22Rv1 (cell line): ENCODE data around the gene DNM2.

Experiments
- H3K27ac ChIP-seq: fragments of 450-650 bp; 2 replicates; pipeline ENCODE4 v1.5.1; 2017
- CTCF ChIP-seq: fragments of 450-650 bp; IDR thresholded peaks from 2 replicates; pipeline ENCODE4 v1.5.1; 2017; ENCODE audit warnings: mild to moderate bottlenecking
- ZFX ChIP-seq: fragments of 450-650 bp; IDR thresholded peaks from 2 replicates; pipeline ENCODE4 v1.6.1; 2017; ENCODE audit warnings: antibody characterized with exemption, borderline replicate concordance

DNM2 gene

GRCh38 chr19:10758978-10759377 lies 41.1 kb downstream of the DNM2 start:
- no peak for TF ChIP-seq CTCF
- no peak for TF ChIP-seq ZFX
- no peak overlapping the region for H3K27ac ChIP-seq

GRCh38 chr19:10760273-10760944 lies 42.5 kb downstream of the DNM2 start:
- no peak overlapping the region for H3K27ac ChIP-seq
- TF ChIP-seq CTCF: no peak
- no peak for TF ChIP-seq ZFX

GRCh38 chr19:10761443-10762250 lies 43.8 kb downstream of the DNM2 start:
- no peak for TF ChIP-seq CTCF
- no peak for TF ChIP-seq ZFX
- no peak overlapping the region for H3K27ac ChIP-seq

GRCh38 chr19:10762656-10763055 lies 44.8 kb downstream of the DNM2 start:
- TF ChIP-seq ZFX: no peak
- TF ChIP-seq CTCF: no peak
- H3K27ac ChIP-seq: no peak overlapping the region

- no peak overlapping the region for H3K27ac ChIP-seq
Measured at GRCh38 chr19:10763411-10763810, 45.5 kb downstream of the DNM2 start.

GRCh38 chr19:10763828-10764339 lies 46.0 kb downstream of the DNM2 start:
- H3K27ac ChIP-seq: no peak overlapping the region
- TF ChIP-seq CTCF (no peak), ZFX (no peak)

More at GRCh38 chr19:10763411-10763810, 45.5 kb downstream of the DNM2 start:
- no peak for TF ChIP-seq CTCF
- no peak for TF ChIP-seq ZFX

- TF ChIP-seq CTCF: no peak
- TF ChIP-seq ZFX: no peak
- no peak overlapping the region for H3K27ac ChIP-seq
Measured at GRCh38 chr19:10764340-10764894, 46.5 kb downstream of the DNM2 start.
